GM12878 (cell line): ENCODE results near the gene SLC35E1. TPM values are rescaled to one million over a fixed set of nuclear protein-coding genes. Genes with fewer than 3 reads are reported as not detected.

Experiments used
- CHD4 ChIP-seq: fragments of 200-600 bp; sonication (generic); IDR thresholded peaks from 2 replicates; pipeline ENCODE4 v1.6.1; 2016; ENCODE audit warnings: mild to moderate bottlenecking
- RBBP5 ChIP-seq: fragments of 200-600 bp; sonication (generic); conservative IDR thresholded peaks from 2 replicates; pipeline ENCODE4 v1.6.1; 2016
- RUNX3 ChIP-seq: IDR thresholded peaks from 2 replicates; pipeline ENCODE4 v1.6.1; 2012; ENCODE audit warnings: low read length, inconsistent platforms
- ZNF207 ChIP-seq: fragments of 450-650 bp; IDR thresholded peaks from 2 replicates; pipeline ENCODE4 v1.6.1; 2014; ENCODE audit warnings: antibody characterized with exemption, mild to moderate bottlenecking, borderline replicate concordance
- polyA plus RNA-seq, 11 experiments: library from polyadenylated mRNA; depleted of rRNA in 4 of 11; unstranded in 6 of 11; stranded (reverse) in 5 of 11; fragments of >200 nt; fragmentation: Nextera tagmentation in 4 of 11; fragmentation: Illumina TruSeq in 1 of 11; extraction: Ambion mirVana in 4 of 11; extraction: Trizol in 1 of 11; gene quantifications; 1 replicate in 1 of 11; 2 replicates in 10 of 11; pipeline versions ENCODE4 v1.2.1 to v1.2.3, GENCODE V29; 2011 to 2016; ENCODE audit warnings: inconsistent platforms in 2 of 11, missing spikeins in 2 of 11, low read depth in 1 of 11
- total RNA-seq, 4 experiments: library from RNA; depleted of rRNA in 3 of 4; stranded (reverse); fragments of >200 nt in 3 of 4; fragmentation: Illumina TruSeq in 1 of 4; extraction: Trizol in 1 of 4; gene quantifications; 2 replicates each; pipeline versions ENCODE4 v1.2.1 to v1.2.3, GENCODE V29; 2013 to 2021
- TF ChIP-seq, protein P1 (sequence below): IDR thresholded peaks from 2 replicates; pipeline ENCODE4 v1.6.1; 2012; ENCODE audit warnings: mild to moderate bottlenecking, low read depth, low read length
- TF ChIP-seq, protein P2 (sequence below): IDR thresholded peaks from 2 replicates; pipeline ENCODE4 v1.6.1; 2012; ENCODE audit warnings: low read depth, low read length, improper control_type of control experiment
- TF ChIP-seq, protein P3 (sequence below): fragments of 150-350 bp; IDR thresholded peaks from 2 replicates; pipeline ENCODE4 v1.6.1; 2016; ENCODE audit warnings: low read depth, low read length

SLC35E1 gene
- total and polyA plus RNA-seq, 10 of the 15 experiments (the other 5 are each of a cell fraction or from before 2014, with no cell fraction given), result 11.3 to 37.7 (median 22.1) TPM

DNA sequence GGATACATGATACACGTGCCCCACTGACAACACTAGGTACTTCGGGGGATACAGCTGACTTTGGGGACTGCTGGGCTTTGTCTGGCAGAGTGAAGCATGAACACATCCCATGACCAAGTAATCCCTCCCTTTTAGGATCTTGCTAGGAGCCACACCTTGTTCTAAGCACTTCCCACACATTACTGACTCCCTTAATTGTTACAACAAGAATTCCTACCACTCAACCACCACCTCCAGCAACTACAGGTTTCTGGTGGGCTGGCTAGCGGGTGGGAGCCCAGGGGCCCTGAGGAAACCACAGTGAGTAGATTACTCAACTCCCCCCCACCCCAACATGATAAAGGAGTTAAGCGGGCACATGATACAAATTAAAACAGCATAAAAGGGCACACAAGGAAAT, 7.2 kb upstream of the SLC35E1 start (continued):
- TF ChIP-seq, protein P1, sequence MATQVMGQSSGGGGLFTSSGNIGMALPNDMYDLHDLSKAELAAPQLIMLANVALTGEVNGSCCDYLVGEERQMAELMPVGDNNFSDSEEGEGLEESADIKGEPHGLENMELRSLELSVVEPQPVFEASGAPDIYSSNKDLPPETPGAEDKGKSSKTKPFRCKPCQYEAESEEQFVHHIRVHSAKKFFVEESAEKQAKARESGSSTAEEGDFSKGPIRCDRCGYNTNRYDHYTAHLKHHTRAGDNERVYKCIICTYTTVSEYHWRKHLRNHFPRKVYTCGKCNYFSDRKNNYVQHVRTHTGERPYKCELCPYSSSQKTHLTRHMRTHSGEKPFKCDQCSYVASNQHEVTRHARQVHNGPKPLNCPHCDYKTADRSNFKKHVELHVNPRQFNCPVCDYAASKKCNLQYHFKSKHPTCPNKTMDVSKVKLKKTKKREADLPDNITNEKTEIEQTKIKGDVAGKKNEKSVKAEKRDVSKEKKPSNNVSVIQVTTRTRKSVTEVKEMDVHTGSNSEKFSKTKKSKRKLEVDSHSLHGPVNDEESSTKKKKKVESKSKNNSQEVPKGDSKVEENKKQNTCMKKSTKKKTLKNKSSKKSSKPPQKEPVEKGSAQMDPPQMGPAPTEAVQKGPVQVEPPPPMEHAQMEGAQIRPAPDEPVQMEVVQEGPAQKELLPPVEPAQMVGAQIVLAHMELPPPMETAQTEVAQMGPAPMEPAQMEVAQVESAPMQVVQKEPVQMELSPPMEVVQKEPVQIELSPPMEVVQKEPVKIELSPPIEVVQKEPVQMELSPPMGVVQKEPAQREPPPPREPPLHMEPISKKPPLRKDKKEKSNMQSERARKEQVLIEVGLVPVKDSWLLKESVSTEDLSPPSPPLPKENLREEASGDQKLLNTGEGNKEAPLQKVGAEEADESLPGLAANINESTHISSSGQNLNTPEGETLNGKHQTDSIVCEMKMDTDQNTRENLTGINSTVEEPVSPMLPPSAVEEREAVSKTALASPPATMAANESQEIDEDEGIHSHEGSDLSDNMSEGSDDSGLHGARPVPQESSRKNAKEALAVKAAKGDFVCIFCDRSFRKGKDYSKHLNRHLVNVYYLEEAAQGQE, result no peak
- TF ChIP-seq RBBP5 (no peak), CHD4 (no peak), ZNF207 (no peak), RUNX3 (no peak)
- TF ChIP-seq, protein P2, sequence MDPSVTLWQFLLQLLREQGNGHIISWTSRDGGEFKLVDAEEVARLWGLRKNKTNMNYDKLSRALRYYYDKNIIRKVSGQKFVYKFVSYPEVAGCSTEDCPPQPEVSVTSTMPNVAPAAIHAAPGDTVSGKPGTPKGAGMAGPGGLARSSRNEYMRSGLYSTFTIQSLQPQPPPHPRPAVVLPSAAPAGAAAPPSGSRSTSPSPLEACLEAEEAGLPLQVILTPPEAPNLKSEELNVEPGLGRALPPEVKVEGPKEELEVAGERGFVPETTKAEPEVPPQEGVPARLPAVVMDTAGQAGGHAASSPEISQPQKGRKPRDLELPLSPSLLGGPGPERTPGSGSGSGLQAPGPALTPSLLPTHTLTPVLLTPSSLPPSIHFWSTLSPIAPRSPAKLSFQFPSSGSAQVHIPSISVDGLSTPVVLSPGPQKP, result no peak
- TF ChIP-seq, protein P3, sequence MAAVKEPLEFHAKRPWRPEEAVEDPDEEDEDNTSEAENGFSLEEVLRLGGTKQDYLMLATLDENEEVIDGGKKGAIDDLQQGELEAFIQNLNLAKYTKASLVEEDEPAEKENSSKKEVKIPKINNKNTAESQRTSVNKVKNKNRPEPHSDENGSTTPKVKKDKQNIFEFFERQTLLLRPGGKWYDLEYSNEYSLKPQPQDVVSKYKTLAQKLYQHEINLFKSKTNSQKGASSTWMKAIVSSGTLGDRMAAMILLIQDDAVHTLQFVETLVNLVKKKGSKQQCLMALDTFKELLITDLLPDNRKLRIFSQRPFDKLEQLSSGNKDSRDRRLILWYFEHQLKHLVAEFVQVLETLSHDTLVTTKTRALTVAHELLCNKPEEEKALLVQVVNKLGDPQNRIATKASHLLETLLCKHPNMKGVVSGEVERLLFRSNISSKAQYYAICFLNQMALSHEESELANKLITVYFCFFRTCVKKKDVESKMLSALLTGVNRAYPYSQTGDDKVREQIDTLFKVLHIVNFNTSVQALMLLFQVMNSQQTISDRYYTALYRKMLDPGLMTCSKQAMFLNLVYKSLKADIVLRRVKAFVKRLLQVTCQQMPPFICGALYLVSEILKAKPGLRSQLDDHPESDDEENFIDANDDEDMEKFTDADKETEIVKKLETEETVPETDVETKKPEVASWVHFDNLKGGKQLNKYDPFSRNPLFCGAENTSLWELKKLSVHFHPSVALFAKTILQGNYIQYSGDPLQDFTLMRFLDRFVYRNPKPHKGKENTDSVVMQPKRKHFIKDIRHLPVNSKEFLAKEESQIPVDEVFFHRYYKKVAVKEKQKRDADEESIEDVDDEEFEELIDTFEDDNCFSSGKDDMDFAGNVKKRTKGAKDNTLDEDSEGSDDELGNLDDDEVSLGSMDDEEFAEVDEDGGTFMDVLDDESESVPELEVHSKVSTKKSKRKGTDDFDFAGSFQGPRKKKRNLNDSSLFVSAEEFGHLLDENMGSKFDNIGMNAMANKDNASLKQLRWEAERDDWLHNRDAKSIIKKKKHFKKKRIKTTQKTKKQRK, result no peak
- TF ChIP-seq, all 136 proteins: peak for 0
